GM19025 (cell line): Measurements from ENCODE around the gene RIPK4.
"Not testable (repeated sequence)": the region's sequence is repeated elsewhere in the genome, so short reads cannot be mapped to it uniquely, and the experiment has no call there.

Experiments
- ATAC-seq: cut with Tn5 transposase; IDR thresholded peaks from one replicate; pipeline ENCODE4 v1.9.1; 2021; ENCODE audit warnings: mild to moderate bottlenecking, low read depth, moderate library complexity; ENCODE audit not compliant: unreplicated experiment

RIPK4 gene

DNA sequence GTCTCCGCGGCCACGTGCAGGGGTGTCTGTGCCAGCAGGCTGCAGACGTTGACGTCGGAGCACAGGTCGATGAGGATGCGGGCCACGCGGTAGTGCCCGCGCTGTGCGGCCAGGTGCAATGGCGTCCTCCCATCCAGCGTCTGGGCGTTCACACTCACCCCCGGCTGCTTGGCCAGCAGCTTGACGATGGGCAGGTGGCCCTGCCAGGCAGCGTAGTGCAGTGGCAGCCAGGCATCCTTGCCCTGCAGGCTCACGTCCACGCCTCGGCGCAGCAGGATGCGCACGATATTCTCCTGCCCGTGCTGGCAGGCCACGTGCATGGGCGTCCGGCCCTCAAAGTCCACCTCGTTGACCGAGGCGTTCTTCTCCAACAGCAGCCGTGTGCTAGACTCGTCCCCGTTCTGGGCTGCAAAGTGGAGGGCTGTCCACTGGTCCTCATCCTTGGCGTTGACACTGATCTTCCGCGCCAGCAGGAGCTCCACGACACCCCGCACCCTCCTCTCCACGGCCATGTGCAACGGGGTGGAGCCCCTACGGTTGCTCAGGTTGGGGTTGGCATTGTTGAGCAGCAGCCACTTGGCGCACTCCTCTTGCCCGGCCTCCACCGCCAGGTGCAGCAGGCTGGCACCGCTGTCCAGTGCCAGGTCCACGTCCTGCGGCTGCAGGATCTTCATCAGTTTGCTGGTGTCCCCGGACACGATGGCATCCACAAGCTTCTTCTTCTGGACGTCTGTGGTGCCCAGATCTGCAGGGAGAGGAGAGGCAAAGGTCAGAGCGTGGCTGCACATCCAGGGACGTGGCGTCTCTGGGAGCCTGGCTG, 25.4 kb downstream of the RIPK4 start:
- no peak for ATAC-seq

DNA sequence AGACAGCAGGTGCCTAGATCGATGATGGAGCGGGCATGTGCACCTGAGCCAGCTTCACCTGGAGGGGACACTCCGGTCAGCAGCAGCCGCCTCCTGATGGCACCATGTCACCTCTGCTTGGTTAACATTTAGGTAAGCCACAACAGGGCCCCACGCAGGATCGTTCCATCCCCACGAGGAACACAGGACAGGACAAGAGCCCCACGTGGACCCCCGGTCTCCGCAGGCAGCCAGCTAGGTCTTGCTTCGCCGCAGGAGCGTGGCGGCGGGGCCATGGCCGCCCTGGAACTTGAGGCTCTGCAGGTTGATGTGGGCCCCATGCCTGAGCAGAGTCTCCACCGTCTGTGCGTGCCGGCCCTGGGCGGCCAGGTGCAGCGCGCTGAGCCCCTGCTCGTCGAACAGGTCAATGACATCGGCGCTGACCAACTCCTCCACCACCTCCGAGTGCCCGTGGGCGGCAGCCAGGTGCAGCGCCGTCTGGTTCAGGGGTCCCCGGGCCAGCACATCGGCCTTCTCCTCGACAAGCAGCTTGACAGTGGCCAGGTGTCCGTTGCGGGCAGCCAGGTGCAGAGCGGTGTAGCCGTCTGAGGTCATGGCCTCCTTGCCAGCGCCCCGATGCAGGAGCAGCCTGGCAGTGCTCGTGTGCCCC, 26.1 kb downstream of the RIPK4 start:
- ATAC-seq = no peak

DNA sequence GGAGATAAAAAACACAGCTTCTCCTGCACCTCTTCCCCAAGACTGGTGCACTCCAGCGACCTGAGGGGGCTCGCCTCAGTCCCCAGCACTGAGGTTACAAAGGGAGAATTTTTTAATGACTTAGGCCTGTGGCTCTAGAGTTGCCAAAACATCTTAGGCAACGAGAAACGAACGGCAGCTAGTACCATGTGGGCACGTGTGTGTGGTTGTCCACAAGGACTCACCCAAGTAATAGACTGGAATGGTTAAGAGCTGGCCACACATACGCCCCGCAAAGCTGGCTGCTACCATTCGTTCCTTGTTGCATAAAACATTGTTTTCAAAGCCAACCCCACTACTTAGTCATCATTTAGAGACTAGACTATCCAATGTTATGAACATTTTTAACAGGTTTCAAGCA, 26.9 kb downstream of the RIPK4 start:
- no peak for ATAC-seq

DNA sequence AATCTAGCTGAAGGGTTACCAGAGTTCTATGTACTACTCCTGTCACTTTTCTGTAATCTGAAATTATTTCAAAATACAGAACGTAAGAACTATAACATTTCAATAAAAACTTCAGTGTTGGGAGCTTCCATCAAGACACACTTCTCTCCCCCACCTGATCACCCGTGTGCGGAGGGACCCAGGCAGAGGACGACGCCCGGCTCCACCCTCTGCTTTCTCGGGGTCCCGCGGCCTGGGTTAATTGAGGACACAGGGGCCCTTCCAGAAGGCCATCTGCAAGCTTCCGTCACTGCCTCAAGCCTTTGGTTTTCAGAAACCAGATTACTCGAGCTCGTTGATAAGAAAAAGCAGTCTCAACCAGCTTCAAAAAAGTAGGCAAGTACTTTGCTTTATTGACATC, 27.8 kb downstream of the RIPK4 start:
- ATAC-seq = no peak

DNA sequence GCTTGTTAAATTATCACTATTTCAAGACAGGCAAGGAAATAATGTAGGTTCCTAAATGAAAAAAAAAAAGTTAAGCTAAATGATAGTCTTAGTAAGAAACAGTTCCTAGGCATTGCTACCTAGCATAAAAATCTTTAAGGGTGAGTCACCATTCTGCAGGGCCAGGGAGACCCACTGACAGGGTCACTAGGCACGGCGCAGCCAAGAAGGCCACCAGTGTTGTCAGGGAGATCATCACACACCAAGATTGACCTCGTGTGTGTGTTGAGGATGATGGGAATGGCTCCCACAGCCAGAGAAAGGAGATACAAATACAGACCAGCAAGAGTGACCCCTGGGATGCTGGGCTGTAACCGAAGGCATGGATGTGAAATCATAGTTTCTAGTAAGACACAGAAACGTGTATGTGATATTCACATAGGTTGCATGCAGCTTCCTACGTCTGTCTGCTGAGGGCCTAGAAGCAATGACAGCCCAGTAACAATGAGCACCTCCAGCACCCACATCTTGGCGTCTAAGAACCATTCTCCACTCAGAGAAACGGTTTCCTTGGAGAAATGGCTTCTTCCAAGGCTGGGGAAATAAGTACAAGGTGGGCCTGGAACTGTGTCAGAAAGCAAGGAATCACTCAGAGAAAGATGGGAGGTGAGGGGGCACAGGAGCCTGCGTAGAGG, 29.1 kb downstream of the RIPK4 start:
- no peak for ATAC-seq

DNA sequence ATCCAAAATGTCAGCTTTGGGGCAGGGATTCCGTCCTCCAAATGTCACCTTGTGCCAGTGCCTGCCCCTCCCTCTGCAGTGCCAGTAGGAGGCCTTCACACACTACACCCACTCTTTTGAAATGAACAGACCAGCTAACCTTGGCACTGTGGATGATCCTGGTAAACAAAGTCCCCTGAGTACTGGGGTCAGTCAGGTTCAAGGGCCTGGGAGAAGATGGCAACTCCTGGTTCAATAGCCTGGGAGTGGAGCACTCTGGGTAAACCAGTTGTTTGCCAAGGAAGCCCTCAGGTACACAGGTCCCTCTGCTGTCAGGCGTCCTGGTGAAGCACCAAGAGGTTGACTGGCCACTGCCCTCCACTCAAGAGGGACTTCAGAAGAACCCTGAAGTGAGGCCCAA, 30.4 kb downstream of the RIPK4 start:
- no peak for ATAC-seq

DNA sequence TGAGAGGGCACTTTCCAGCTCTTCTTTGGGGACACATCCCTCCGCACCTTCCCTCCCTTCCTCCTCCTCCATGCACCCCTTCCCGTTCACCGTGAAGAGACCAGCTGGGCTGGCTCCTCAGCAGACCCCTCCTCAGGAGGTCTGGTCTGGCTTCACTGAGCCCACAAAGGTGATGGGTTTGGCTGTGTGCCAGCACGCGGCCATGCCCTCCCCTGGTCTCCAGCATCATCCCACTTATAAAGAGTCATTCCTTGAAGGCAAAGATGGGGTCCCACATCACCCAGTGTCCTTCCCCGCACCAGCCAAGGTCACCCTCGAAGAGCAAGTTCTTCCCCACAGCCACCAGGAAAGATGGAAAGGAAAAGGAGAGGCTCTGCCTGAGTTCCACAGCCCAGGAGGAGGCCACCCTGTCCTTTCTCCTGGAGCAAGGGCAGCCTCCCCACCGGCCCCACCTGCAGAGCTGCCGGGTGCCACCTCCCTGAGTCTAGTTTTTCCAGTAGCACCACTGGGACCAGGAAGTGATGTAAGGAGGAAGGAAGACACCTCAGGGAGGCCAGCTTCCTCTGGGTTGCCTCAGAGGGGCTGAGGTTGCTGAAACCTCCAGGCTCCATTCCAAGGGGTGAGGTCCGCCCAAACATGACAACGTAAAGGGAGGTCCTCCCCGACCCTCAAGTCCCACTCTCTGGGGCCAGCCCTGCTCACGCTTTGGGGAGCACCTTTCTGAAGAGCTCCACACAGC, 32.7 kb downstream of the RIPK4 start:
- ATAC-seq = no peak

DNA sequence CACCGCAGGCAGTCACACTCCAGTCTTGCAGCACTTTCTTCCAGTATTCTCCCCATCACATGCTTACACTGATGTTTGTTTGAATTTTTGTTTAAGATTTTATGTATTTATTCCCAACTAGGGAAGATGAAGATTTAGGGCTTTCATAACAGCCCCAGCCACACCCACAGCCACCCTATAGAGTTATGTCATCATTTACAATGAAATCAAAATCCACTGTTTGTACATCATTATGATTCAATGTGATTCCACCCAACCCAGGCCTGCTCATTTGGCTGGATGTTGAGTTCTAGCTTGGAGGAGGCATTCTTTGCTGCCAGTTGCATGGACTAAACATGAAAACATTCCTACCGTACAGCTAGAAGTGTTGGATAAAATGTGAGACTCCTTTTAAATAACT, 35.8 kb downstream of the RIPK4 start:
- no peak for ATAC-seq

DNA sequence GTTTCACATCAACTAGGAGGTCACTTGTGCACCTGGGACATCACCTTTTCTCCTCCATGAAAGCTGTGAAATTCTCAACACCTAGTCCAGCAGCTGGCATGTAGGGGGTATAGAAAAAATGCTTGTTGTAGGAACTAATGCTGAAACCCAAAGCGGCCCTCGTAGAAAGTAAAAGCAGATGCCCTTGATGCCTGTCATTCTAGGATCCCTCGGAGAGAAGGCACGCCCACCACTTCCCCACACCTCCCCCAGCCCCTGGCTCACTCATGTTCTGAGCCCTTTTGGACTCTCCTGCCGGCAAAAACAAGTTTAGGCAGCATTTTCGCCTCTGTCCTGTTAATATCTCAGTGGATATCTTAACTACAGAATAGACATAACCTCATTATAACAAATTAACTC, 36.5 kb downstream of the RIPK4 start:
- no peak for ATAC-seq

DNA sequence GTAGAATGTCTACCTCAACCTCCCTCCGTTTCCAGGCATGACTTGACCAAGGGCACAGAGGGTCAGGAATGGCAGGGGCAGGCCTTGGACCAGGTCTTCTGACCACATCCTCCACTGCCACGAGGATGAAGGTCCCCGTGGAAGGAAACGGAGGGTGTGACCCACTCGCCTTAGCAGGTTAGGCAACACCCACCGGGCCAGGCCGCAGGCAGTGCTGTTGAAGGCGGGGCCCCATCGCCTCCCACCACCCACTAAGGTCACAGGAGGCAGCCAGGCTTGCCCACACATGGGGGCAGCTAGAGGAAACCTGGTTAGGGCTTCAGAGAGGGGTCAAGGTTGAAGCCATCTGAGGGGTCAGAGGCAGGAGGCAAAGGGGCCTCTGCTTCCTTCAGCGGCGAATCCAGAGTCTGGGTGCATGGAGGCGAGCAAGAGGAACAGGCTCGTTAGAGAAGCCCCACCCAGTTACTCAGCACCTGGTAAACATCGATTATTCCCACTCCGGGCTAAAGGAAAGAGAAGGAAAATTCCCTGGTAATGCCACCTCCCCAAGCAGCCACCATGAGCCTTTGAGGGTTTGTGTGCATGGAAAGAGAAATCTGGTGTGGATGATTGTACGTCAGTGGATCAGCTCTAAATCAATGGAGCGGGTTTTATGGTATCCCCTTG, 37.0 kb downstream of the RIPK4 start:
- no peak for ATAC-seq

DNA sequence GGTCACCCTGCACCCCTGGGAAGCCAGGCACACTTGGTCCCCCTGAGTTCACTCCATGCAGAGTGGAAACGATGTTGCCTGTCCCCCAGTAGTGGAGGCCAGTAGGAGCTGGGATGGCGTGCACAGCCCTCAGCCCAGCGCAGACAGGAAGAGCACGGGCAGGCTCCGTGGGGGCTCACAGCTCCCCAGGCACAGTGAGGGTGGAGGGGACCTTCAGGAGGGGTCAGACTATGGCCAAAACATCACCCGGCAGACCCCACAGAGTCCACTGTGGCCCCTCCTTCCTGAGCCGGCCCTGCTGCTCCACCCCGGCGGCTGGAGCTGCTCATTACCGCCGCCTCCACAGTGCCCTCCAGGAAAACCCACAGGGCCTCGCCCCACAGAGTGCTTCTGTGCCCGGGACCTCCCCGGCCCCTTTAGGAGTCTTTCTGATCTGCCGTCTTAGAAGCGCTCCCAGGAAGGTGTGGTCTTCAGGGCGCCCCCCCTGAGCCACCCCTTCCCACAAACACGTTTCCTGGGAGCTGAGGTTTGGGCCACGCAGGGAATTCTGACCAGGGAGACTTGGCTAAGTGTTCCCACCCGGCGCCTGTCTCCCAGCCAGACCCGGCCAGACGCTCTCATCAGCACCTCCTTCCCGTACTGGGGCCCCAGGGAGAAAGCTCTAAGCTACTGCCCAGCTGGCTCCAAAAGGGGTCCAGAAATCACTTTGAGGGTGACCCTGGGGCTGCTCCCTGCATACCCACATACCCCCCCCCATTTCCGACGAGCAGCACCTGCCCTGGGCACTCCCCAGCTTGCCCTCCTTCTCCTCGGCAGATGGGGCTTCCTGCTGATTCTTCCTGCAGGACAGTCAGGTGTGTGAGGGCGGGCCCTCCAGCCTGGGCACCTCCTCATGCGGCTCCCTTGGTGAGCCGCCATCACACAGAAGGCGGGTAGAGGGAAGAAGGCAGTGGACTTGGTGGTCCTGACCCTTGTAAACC, 38.8 kb downstream of the RIPK4 start:
- no peak for ATAC-seq

DNA sequence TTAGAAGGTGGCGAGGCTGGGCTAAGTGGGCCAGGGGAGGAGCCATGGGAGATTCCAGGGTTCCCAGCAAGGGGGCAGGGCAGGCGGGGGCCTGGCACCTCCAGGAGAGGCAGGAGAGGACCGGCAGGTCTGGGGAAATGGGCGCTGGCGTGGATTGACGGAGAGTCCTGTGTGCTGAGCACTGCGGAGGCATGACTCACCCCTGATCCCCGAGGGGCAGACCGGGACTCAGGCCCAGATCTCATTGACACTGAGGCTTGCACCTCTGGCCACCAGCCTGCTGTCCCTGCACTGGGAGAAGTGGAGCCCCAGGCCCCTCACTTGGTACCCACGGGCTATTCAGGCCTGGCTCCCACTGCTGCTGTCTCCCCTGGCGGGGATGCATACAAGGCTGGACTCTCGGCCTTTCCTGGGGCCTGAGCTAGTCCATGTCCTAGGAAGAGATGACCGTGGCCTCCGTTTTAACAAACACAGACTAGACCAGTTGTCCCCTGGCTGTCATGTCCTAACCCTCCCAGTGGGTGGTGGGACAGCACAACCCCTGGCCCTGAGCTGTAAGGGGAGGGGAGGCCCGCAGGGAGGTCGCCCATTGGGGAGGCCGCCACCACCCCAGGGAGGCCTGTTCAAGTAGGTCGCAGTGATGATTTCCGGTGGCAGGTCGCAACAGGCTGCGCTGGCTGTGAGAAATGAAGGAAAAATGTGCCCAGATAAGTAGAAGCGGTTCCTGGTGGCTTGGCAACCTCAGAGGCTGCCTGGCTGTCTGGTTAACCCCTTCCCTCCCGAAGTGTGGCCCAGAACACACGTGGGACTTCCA, 39.7 kb downstream of the RIPK4 start:
- ATAC-seq = no peak

DNA sequence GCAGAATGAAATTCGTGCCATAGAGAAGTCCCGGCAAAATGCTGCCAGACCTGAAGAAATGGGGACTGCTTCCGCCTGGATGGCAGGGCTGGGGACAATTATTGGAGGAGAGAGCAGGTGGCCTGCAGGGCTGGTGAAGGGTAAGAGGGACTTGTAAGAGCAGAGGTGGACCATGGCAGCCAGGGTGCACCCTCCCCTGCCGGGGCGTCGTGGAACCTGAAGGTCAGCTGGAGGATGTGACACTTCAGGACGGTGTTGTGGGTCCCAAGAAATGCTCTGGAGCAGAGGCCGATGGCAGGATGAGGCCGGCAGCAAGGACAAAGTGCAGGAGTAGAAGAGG, 40.3 kb downstream of the RIPK4 start:
- no peak for ATAC-seq

DNA sequence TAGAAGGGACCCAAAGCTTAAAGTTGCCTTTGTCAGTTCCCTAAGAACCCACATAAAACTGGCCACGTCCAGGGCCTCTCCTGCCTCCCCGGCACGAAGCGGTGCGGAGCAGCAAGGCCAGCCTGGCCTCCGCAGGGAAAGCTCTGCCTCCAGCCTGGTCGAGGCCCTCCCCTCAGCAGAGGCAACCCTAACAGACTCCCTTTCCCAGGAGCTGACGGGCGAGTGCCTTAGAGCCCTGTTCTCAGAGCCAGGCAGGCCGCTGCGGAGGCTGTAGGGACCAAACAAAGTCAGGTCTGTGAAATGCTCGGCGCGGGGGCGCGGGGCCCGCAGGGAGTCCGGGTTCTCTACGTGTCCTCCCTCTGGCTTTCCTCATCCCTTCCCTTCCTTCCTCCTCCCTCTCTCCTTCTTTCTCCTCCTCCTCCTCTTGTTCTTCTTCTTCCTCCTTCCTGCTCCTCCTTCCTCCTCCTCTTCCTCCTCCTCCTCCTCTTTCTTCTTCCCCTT, 40.7 kb downstream of the RIPK4 start:
- no peak for ATAC-seq

DNA sequence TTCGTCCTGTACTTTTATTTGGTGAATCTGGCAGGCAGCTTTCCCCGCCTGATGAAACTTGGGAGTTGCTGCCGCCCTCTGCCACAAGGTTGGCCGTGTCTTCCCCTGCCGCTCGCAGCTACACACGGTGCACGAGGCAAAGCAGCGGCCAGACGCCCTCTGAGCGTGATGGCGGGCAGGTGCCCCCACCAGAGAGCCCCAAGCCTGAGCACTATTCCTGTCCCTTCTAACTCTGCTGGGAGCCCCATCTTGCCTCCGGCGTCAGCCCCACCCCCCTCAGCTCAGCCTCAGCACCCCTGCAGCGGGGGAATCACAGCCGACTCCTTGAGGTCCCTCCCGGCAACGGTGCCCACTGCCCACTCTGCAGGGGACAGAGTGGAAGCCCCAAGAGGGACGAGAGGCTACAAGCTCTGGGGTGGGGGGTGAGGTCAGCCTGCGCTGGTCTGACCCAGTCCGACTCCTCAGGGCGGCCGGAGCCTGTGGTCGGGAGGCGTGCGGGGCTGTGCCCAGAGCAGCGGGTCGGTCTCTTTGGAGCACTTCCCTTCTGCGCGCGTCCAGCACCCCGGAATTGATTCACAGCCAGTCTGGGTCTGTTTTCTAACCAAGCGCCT, 41.3 kb downstream of the RIPK4 start:
- ATAC-seq = no peak

DNA sequence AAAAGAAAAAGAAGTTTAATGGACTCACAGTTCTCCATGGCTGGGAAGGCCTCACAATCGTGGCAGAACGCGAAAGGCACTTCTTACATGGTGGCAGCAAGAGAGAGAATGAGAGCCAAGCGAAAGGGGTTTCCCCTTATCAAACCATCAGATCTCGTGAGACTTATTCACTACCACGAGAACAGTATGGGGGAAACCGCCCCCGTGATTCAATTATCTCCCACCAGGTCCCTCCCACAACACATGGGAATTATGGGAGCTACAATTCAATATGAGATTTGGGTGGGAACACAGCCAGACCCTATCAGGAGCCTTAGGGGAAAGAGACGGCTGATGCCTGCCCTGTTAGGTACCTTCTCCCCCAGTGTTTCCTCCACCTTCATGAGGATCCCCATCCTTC, 43.0 kb downstream of the RIPK4 start:
- not testable (repeated sequence) for ATAC-seq

DNA sequence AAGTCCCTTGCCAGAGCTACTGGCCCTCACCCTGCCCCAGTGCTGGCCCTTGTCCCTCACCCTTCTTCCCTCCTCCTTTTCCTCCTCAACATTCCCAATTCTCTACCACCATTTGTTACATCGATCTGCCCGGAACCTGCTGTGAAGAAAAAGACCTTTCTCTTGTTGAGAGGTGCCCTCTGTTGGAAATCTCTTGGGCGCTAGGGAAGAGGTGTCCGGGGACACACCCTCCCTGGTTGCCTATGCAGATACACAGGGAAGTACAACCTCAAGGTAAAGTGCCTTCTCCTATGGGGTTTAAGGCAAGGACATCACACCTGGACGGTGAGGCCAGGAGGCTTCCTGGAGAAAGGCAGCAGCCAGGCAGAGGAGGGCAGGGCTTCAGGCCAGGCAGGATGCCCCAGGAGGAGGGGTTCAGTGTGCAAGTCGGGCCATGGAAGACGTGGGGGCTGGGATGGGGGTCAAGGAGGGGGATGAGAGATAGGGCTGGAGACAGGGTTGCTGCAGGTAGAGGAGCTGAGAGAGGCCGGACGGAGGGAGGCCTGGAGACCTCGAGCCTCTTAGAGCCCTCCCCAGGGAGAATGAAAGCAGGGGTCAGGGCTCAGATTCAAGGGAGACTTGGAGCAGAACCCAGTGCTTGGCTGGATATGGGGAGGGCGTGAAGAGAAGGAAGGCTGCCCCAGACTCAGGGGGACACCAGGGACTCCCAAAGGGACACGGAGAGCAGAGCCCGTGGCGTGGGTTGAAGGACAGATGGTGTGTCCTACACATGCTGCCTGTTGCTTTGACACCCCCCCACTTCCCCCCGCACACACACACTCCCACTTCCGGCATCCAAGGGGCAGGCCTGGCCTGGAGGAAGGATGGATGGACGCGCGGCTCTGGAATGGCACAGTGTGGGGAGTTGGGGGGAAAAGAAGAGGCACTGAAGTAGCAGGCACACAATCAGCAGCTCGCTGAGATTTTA, 44.5 kb downstream of the RIPK4 start:
- no peak for ATAC-seq
